Mesothelial cell of epicardium (in vitro differentiated cells): ENCODE data around the gene MLIP. TPM values are rescaled to one million over a fixed set of nuclear protein-coding genes. Genes with fewer than 3 reads are reported as not detected.

Experiments used
- DNase-seq, 2 experiments: peaks; one replicate each; pipeline ENCODE4 v3.0.0; 2021; ENCODE audit warnings: low spot score in 2 of 2; ENCODE audit not compliant: unreplicated experiment in 2 of 2
- H3K27ac Mint-ChIP-seq: 2 replicates; pipeline ENCODE4 v1.8.0; 2021; ENCODE audit warnings: mixed read lengths
- H3K27me3 Mint-ChIP-seq: 2 replicates; pipeline ENCODE4 v1.8.0; 2021; ENCODE audit warnings: low read depth, mixed read lengths
- H3K36me3 Mint-ChIP-seq: 2 replicates; pipeline ENCODE4 v1.8.0; 2021; ENCODE audit warnings: mixed read lengths
- H3K4me1 Mint-ChIP-seq: 2 replicates; pipeline ENCODE4 v1.8.0; 2021; ENCODE audit warnings: mixed read lengths
- H3K4me3 Mint-ChIP-seq: 2 replicates; pipeline ENCODE4 v1.8.0; 2021; ENCODE audit warnings: mild to moderate bottlenecking, moderate library complexity, mixed read lengths
- H3K9me3 Mint-ChIP-seq: 2 replicates; pipeline ENCODE4 v1.8.0; 2021; ENCODE audit warnings: mixed read lengths
- CTCF ChIP-seq: fragments of 200-600 bp; sonication (generic); IDR thresholded peaks from one replicate; pipeline ENCODE4 v1.5.0; 2021; ENCODE audit warnings: antibody characterized with exemption; ENCODE audit not compliant: unreplicated experiment
- total RNA-seq: library from RNA; stranded (reverse); gene quantifications from 3 replicates; pipeline ENCODE4 v1.2.1, GENCODE V29; 2021

Gene MLIP
- total RNA-seq, 1 donor from 2014 or later: 0.78 TPM

- Mint-ChIP-seq H3K9me3 (no peaks in the 10 kb centered on the region), H3K27ac (no peak overlapping the region), H3K4me1 (peaks cover 5% of the 10 kb centered on the region), H3K36me3 (no peaks in the 10 kb centered on the region), H3K4me3 (no peak overlapping the region), H3K27me3 (no peaks in the 10 kb centered on the region)
- TF ChIP-seq CTCF: no peak
- DNase-seq: no peak
Observed at GRCh38 chr6:54262971-54263370, 151.7 kb downstream of the MLIP start.

GRCh38 chr6:54264581-54265272, 153.5 kb downstream of the MLIP start:
- TF ChIP-seq CTCF: no peak
- no peak for DNase-seq
- Mint-ChIP-seq H3K4me3 (no peak overlapping the region), H3K27ac (no peak overlapping the region), H3K27me3 (no peaks in the 10 kb centered on the region), H3K9me3 (no peaks in the 10 kb centered on the region), H3K4me1 (peaks cover 5% of the 10 kb centered on the region), H3K36me3 (no peaks in the 10 kb centered on the region)

GRCh38 chr6:54266400-54266923, 155.2 kb downstream of the MLIP start:
- H3K27ac Mint-ChIP-seq: no peak overlapping the region
- no peaks in the 10 kb centered on the region for H3K9me3 Mint-ChIP-seq
- H3K27me3 Mint-ChIP-seq: no peaks in the 10 kb centered on the region
- no peaks in the 10 kb centered on the region for H3K36me3 Mint-ChIP-seq
- no peak overlapping the region for H3K4me3 Mint-ChIP-seq
- H3K4me1 Mint-ChIP-seq: peaks cover 14% of the 10 kb centered on the region
- TF ChIP-seq CTCF: no peak
- no peak for DNase-seq

- peak; percentile 54 for TF ChIP-seq CTCF
- H3K4me1 Mint-ChIP-seq: peaks cover 9% of the 10 kb centered on the region
- H3K27ac Mint-ChIP-seq: no peak overlapping the region
- no peaks in the 10 kb centered on the region for H3K9me3 Mint-ChIP-seq
- H3K27me3 Mint-ChIP-seq: no peaks in the 10 kb centered on the region
- no peaks in the 10 kb centered on the region for H3K36me3 Mint-ChIP-seq
- no peak for DNase-seq
- H3K4me3 Mint-ChIP-seq: no peak overlapping the region
Observed at GRCh38 chr6:54267798-54268197, 156.6 kb downstream of the MLIP start.

GRCh38 chr6:54273214-54273820, 162.1 kb downstream of the MLIP start:
- DNase-seq: no peak
- no peaks in the 10 kb centered on the region for H3K36me3 Mint-ChIP-seq
- no peaks in the 10 kb centered on the region for H3K27me3 Mint-ChIP-seq
- no peak overlapping the region for H3K27ac Mint-ChIP-seq
- H3K4me1 Mint-ChIP-seq: peaks cover 9% of the 10 kb centered on the region
- no peak overlapping the region for H3K4me3 Mint-ChIP-seq
- TF ChIP-seq CTCF: no peak
- peaks cover 14% of the 10 kb centered on the region for H3K9me3 Mint-ChIP-seq
